ENCODE results near the gene CLDN7. TPM values are rescaled to one million over a fixed set of nuclear protein-coding genes. Genes with fewer than 3 reads are reported as not detected.

CLDN7 gene
- total and polyA plus RNA-seq, 2 experiments from 2014 or later, result 0.51 to 0.83 TPM

DNA sequence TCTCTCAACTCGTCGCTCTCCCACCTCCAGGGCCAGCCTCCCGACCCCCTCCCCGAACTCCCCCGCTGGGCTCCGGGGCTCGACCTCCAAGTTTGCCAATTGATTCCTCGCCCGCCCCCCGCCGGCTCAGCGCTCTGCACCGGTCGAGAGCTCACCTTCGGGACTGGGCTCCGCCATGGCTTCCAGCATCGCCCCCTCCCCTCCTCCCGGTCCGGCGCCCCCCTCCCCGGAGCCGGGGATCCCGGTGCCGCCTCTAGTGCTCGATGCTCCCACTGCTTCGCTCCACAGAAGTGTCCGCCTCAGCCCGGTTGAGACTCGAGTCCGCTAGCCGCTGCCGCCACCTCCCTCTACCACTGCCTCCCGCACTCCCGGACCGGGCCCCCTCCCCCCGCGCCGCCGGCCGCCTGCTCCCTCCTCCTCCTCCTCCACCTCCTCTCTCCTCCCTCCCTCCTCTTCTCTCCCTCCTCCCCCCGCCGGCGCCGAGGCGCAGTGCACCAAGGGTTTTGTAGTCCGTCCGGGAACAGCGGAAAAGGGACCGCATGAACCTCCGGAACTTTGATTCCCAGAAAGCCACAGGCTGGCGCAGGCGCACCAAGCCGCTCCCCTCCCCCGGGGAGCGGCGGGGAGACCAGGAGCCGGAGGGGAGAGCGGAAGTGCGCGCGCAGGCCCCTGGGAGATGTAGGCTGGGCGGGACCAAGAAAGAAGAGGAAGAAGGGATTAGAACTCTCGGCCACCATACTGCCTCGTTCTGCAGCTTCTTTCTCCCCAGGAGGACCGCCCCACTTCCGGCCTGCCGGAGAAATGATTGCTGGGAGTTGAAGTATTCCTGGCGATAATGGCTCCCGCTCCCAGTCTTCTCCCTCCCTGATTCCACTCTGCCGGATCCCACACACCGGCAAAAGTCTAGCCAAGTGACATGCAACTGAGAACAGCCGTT lies 22.9 kb downstream of the CLDN7 start, which contains the start of gene PHF23:
TSS of gene PHF23 (minus strand) at position 367 of the 937 bp plus-strand sequence. CDS start at position 189, 178 bp downstream.
- DNase-seq (ENCODE audit: low read depth in 1 of 2, low spot score in 1 of 2), result peak; percentile 99 to 100
- peaks cover 9% of the 10 kb centered on the region for H3K36me3 ChIP-seq
- H3K4me3 ChIP-seq, result peak within 1 kb of the TSS; percentile 96
- H3K4me1 ChIP-seq (ENCODE audit: low read depth), result peaks cover 23% of the 10 kb centered on the region
- TF ChIP-seq, protein P1, sequence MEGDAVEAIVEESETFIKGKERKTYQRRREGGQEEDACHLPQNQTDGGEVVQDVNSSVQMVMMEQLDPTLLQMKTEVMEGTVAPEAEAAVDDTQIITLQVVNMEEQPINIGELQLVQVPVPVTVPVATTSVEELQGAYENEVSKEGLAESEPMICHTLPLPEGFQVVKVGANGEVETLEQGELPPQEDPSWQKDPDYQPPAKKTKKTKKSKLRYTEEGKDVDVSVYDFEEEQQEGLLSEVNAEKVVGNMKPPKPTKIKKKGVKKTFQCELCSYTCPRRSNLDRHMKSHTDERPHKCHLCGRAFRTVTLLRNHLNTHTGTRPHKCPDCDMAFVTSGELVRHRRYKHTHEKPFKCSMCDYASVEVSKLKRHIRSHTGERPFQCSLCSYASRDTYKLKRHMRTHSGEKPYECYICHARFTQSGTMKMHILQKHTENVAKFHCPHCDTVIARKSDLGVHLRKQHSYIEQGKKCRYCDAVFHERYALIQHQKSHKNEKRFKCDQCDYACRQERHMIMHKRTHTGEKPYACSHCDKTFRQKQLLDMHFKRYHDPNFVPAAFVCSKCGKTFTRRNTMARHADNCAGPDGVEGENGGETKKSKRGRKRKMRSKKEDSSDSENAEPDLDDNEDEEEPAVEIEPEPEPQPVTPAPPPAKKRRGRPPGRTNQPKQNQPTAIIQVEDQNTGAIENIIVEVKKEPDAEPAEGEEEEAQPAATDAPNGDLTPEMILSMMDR (IDR thresholded peaks at IDR 0.05; ENCODE audit: low read depth, low read length), result no peak
- H3K27ac ChIP-seq, result peak within 1 kb of the TSS; percentile 83
- H3K9me3 ChIP-seq (ENCODE audit: low read depth), result no peaks in the 10 kb centered on the region
- no peaks in the 10 kb centered on the region for H3K27me3 ChIP-seq

DNA sequence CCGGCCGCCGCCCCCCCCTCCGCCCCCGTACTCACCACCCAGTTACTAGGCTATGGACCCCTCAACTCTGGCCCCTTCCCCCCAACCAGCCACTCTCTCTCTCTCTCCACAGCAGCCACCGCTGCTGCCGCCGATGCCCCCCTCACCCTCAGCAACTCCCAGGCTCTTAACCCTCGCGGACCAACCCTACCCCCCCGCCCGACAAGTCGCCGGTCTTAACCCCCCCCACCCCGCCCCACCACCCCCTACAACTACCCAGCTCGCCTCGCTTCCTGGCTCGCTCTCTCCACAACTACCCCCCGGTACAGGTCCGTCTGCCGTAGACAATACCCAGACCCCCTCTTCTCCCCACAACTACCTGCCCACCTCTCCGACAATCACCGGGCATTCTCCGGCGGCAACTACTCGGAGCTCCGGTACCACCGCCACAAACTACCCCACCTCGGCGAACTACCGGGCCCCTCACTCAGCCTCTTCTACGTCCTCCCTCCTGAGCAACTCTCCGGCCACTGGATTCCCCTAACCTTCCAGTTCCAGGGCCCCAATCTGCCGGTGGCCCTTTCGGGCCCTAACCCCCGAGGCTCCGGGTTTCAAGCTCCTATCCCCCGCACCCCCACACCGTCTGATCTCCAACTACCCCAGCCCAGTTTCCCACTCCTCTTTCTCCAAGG lies 23.7 kb downstream of the CLDN7 start:
- Histone ChIP-seq H3K27ac (peak overlapping the region; percentile 83), H3K36me3 (peaks cover 6% of the 10 kb centered on the region), H3K9me3 (ENCODE audit: low read depth) (no peaks in the 10 kb centered on the region), H3K27me3 (no peaks in the 10 kb centered on the region), H3K4me3 (peak overlapping the region; percentile 96), H3K4me1 (ENCODE audit: low read depth) (peaks cover 23% of the 10 kb centered on the region)
- DNase-seq (ENCODE audit: low read depth in 1 of 2, low spot score in 1 of 2), result peak; percentile 39 to 46
- TF ChIP-seq, protein P1 (IDR thresholded peaks at IDR 0.05; ENCODE audit: low read depth, low read length), result no peak

DNA sequence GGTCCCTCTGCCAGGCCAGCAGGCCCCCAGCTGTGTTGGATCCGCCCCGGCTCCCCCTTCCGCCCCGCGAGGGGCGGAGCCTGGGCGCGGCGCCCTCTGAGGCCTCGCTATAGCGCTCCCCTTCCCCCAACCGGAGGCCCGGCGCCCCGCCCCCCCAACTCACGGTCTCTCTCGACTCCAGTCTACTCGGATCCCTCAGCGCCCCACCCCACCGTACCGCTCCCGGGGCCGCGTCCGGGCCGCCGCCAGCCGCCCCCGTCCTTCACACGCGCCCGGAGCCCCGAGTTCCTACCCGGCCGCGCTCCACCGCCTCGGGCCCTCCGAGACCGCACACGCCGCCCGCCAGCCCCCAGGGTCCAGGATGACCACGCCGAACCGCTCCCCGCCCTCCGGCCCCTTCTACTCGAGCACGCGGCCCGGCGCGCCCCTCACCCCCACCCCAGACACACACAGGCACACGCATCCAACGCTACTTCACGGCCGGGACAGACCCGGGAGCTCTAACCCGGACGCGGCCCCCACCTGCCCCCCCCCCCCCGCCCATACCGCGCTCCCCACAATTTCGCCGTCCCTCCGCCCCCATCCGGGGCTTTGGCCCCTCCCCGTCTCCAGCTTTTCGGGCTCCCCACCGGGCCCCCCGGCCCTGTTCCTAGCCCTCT lies 24.4 kb downstream of the CLDN7 start:
- Histone ChIP-seq H3K27me3 (no peaks in the 10 kb centered on the region), H3K4me1 (ENCODE audit: low read depth) (peaks cover 24% of the 10 kb centered on the region), H3K36me3 (peaks cover 6% of the 10 kb centered on the region), H3K27ac (peak overlapping the region; percentile 83), H3K4me3 (peak overlapping the region; percentile 96), H3K9me3 (ENCODE audit: low read depth) (no peaks in the 10 kb centered on the region)
- TF ChIP-seq, protein P1 (IDR thresholded peaks at IDR 0.05; ENCODE audit: low read depth, low read length), result no peak
- peak; percentile 77 to 80 for DNase-seq (ENCODE audit: low read depth in 1 of 2, low spot score in 1 of 2)

DNA sequence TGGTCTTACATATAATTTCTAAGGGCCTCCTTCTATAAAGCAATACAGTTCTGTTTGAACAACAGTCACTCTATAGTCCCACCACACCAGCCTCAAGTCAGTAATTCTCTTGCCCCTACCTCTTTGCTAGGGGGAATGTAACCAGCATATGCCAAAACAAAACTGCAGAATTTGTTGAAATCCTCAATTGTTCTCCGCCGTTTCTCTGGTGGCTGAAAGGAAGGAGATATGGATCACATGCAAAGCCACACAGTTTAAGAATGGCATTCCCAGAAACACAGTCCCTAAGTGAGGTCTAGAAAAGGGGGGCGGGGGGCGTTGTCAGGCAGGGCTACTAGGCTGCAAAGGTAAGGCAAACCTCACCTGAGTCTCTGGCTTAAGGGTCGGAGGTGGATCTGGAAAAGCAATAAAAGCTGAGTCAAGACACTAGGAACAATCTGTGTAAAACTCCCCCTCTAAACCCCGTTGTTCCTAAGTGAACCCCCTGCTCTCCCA lies 25.0 kb downstream of the CLDN7 start:
- H3K4me3 ChIP-seq, result peak overlapping the region; percentile 96
- no peaks in the 10 kb centered on the region for H3K9me3 ChIP-seq (ENCODE audit: low read depth)
- peaks cover 6% of the 10 kb centered on the region for H3K36me3 ChIP-seq
- peak overlapping the region; percentile 83 for H3K27ac ChIP-seq
- no peaks in the 10 kb centered on the region for H3K27me3 ChIP-seq
- DNase-seq (ENCODE audit: low read depth in 1 of 2, low spot score in 1 of 2), result no peak
- H3K4me1 ChIP-seq (ENCODE audit: low read depth), result peaks cover 24% of the 10 kb centered on the region
- TF ChIP-seq, protein P1 (IDR thresholded peaks at IDR 0.05; ENCODE audit: low read depth, low read length), result no peak

DNA sequence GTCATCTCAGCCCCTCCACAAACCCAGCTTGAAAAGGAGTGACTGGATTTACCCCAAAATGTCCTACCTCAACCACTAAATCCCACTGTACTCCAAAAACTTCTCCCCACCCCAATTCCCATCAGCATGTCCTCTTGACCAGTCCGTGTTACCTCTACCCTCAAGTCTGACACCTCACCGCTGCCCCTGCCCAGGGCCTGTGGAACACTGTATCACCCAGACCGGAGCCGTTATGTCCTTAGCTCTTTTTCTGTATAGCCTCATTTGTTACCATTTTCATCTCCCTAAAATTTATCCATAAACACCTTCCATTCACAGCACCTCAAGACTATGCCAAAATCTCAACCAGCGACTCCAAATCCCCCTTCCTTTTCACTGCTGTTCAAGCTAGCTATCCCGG lies 25.5 kb downstream of the CLDN7 start:
- Histone ChIP-seq H3K27me3 (no peaks in the 10 kb centered on the region), H3K4me3 (no peak overlapping the region), H3K4me1 (ENCODE audit: low read depth) (peaks cover 24% of the 10 kb centered on the region), H3K36me3 (peaks cover 6% of the 10 kb centered on the region), H3K27ac (peak overlapping the region; percentile 83), H3K9me3 (ENCODE audit: low read depth) (no peaks in the 10 kb centered on the region)
- TF ChIP-seq, protein P1 (IDR thresholded peaks at IDR 0.05; ENCODE audit: low read depth, low read length), result no peak
- DNase-seq (ENCODE audit: low read depth in 1 of 2, low spot score in 1 of 2), result no peak
